ENCODE data around the gene ST6GALNAC1.

DNA sequence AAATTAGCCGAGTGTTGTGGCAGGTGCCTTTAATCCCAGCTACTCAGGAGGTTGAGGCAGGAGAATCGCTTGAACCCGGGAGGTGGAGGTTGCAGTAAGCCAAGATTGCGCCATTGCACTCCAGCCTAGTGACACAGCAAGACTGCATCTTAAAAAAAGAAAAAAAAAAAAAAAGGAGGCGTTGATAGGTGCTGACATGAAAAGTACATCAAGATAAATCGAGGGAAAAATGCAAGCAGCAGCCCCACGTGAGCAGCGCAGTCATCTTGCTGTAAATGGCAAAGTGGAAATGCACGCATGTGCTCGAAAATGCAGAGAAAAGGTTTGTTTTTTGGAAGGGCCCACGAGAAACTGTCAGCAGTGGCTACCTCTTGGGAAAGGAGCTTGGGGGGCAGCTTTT, 46.3 kb upstream of the ST6GALNAC1 start:
- TF ChIP-seq POLR2AphosphoS5 (IDR thresholded peaks at IDR 0.05; ENCODE audit: insufficient read depth, low read depth, low read length) (no peak), EZH2 (IDR thresholded peaks at IDR 0.05; ENCODE audit: borderline replicate concordance, low read depth, low read length, severe bottlenecking) (no peak), FOS (IDR thresholded peaks at IDR 0.05; ENCODE audit: borderline replicate concordance, insufficient read depth, low read length) (no peak), POLR2A (IDR thresholded peaks at IDR 0.05; ENCODE audit: low read depth, low read length) (no peak), MYC (IDR thresholded peaks at IDR 0.05; ENCODE audit: low read depth, low read length) (no peak)
- TF ChIP-seq, protein P1, sequence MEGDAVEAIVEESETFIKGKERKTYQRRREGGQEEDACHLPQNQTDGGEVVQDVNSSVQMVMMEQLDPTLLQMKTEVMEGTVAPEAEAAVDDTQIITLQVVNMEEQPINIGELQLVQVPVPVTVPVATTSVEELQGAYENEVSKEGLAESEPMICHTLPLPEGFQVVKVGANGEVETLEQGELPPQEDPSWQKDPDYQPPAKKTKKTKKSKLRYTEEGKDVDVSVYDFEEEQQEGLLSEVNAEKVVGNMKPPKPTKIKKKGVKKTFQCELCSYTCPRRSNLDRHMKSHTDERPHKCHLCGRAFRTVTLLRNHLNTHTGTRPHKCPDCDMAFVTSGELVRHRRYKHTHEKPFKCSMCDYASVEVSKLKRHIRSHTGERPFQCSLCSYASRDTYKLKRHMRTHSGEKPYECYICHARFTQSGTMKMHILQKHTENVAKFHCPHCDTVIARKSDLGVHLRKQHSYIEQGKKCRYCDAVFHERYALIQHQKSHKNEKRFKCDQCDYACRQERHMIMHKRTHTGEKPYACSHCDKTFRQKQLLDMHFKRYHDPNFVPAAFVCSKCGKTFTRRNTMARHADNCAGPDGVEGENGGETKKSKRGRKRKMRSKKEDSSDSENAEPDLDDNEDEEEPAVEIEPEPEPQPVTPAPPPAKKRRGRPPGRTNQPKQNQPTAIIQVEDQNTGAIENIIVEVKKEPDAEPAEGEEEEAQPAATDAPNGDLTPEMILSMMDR (IDR thresholded peaks at IDR 0.05; ENCODE audit: extremely low read depth in 1 of 2, insufficient read depth in 1 of 2, low read depth in 1 of 2, low read length in 2 of 2), result no peak

Data from endothelial cell of umbilical vein (primary cell).